GM21360 (cell line): Measurements from ENCODE around the gene AURKAIP1.

Source experiments
- ATAC-seq: cut with Tn5 transposase; IDR thresholded peaks from one replicate; pipeline ENCODE4 v1.9.1; 2021; ENCODE audit warnings: mild to moderate bottlenecking, moderate library complexity; ENCODE audit not compliant: unreplicated experiment

AURKAIP1 gene

DNA sequence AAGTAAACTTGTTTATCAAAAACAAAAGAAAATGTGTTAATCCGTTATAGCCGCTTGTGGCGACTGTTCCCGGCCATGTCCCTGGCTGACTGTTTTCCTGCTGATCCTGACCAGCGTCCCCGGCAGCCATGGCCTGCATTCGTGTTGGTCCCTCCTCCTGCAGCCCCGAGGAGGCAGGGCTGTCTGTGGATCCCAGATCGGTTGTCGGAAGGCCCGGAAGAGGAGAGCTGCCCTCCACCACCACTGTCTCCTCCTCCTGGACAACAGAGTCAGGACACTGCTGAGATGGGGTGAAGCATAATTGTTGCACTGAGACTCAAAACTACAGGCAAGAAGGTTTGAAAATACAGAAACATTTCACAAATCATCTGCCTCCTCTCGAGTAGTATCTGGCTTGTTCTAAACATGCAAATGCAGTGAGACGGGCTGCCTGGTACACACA is 13.0 kb downstream of the AURKAIP1 start:
- no peak for ATAC-seq

DNA sequence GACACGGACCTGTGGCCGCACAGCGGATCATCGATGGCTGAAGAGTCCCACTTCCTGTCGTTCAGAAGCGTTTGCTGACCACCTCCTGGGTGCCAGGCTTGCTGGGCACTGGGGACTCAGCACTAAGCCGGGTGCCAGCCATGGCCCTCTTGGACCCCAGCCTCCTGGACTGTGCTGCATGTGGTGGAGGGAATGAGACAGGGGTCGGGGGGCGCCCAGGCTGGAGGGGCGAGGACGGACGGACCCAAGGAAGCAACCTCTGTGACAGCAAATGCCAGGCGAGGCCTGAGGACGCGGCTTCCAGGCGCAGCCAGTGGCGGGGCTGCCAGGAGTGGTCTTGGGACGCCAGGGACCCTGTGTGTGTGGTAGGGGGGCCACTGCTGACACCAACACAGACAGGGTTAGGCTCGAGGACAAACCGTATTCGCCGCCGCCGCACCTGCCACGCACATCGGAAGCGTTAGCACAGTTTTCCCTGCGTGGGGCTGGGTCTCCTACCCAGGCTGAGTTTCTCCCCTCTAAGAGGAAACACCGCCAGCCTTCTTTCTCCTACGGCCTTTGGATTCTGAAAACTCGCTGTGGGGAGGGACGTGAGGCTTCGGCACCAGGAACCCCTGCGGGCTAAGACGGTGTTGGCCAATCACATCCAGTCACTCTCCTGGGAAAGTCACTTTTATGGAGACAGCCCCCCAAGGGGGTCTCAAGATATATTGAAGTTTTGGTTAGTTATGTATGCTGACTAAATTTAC is 13.6 kb downstream of the AURKAIP1 start:
- no peak for ATAC-seq

DNA sequence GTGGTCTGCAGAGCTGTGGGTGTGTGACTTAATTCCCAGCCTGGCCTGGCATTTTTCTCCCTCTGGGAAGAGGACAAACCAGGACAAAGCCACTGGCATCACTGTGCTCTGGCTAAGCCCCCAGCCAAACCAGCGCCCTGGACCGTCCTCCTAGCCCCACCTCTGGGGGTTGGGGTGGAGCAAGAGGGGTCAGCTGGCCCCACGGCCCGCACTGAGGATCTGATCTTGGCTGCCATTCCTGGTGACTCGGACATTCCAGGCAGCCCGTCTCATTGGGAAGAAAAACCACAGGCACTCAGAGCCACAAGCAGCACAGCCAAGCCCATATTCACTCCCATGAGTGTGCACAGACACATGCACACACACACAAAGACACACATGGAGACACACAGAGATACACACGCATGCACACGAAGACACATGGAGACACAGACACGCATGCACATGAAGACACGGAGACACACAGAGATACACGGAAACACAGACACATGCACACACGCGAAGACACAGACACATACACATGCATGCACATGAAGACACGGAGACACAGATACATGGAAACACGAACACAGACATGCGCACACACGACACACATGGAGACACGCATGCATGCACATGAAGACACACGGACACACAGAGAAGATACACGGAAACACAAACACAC is 14.4 kb downstream of the AURKAIP1 start:
- ATAC-seq = no peak

DNA sequence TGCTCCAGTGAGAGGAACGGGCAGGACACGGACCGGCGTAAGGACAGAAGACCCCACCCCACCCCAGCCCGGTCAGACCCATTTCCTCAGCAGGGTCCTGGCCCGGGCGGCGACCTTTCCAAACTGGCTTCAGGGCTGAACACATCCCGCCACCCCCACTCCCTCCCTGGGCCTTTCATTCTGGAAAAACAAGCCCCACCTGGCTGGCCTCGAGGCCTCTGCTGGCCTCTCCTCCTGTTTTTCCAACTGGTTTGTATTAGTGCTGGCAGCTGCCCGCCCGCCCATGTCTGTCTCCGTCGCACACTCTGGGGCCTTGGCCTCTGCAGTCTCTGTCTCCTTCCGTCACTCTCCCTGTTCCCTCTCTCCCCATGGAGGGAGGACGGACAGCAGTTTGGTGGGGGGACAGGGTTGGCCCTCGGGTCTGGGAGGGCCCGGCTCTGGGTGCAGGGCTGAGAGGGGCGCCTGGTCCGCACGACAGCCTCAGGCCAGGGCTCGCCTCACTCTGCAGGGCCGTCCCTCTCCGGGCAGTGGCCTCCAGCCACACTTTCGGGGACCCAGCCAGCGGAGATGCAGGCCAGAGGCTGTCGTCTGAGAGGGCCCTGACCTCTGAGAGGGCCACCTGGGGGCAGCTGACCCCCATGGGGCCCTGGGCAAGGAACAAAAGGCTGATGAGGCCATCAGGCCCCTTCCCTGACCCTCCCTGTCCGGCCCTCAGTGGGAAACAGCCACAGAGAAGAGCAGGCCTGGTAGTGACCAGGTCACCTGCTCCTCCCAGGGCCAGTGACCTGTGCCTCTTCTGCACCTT is 15.1 kb downstream of the AURKAIP1 start:
- ATAC-seq = no peak

- no peak for ATAC-seq
These were observed 15.7 kb downstream of the AURKAIP1 start for GRCh38 chr1:1359308-1359663.

DNA sequence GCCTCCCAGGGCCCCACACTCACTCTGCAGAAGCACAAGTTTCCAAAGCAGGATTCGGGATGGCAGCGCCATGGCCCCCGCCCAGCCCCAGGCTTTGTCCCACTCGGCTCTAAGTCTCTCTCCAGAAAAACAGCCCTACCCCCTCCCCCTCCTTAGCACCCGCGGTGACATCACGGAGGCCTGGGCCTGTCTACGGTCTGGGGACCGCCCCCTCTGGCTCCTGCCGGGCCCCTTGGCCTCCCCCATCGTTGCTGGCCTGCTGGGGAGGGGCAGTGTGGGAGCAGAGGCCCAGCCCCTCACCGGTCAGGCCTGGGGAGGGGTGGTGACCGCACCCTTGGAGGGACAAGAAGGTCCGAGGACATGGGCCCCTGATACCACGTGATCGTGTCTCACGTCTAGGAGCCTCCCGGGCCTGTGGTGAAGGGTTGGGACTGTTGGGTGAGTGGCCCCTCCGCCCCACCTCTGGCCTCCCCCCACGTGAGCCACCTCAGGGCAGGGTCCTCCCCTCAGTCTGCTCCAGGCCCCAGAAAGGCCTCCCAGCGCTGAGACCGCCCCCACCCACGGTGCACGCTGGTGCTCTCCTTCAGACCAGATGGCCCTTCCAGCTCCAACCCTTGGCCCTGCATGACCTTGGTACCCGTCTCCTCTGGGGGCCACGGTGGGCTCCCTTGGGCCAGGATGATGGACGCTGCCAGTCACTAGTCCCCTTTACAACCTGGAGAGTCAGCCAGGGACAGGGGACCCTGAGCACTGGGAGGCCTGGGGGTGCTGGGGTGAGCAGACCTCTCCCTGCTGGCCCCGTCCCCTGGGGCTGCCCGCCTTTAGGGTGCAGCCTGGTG is 16.4 kb downstream of the AURKAIP1 start, which contains the start of gene MXRA8:
TSS of gene MXRA8 (minus strand) at position 123 of the 839 bp plus-strand sequence. CDS start at position 72, 51 bp downstream.
- ATAC-seq = no peak

DNA sequence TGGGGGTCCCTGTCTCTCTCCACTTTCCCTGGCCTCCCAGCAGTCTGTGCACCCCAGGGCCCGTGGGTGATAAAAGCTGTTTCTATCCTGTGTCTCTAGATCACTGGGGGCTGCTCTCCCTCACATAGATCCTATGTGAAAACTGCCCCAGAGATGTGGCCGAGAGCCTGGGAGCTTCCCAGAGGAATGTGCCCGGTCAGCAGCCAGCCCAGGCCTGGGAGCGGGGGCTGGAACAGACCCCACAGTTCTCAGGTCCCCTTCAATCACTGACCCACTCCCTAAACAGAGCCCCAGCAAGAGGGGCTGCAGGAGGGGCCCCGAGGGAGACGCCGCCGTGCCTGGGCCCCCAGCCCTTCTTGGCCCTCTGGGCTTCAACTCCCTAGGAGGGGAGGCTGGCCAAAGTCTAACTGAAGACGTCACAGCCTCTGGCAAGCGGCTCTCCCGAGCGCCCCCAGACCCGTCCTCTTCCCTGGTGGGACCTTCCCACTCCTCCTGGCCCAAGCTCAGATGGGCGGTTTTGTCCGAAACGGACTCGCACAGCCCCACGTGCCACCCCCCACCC is 17.1 kb downstream of the AURKAIP1 start:
- ATAC-seq = no peak

- ATAC-seq = no peak
These were observed 18.1 kb downstream of the AURKAIP1 start for GRCh38 chr1:1356796-1357401.

- no peak for ATAC-seq
These were observed 18.7 kb downstream of the AURKAIP1 start for GRCh38 chr1:1356166-1356795.

DNA sequence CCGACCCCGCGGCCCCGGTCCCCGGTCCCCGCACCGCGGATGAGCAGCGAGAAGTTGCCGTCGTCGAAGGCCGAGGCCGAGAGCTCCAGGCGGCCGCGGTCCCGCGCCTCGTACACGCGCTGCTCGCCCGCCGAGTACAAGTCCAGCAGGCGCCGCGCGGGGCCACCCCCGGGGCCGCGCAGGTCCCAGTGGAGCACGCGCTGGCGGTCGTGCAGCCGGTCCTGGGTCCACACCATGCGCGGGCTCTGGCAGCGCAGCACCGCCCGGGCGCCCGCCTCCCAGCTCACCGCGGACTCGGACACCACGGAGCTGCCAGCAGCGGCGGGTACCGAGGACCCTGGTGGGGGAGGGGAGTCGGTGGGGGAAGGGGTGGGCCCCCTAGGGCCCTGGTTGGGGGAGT is 19.6 kb downstream of the AURKAIP1 start:
- no peak for ATAC-seq

GRCh38 chr1:1354271-1355247 is 20.4 kb downstream of the AURKAIP1 start:
- ATAC-seq = no peak

DNA sequence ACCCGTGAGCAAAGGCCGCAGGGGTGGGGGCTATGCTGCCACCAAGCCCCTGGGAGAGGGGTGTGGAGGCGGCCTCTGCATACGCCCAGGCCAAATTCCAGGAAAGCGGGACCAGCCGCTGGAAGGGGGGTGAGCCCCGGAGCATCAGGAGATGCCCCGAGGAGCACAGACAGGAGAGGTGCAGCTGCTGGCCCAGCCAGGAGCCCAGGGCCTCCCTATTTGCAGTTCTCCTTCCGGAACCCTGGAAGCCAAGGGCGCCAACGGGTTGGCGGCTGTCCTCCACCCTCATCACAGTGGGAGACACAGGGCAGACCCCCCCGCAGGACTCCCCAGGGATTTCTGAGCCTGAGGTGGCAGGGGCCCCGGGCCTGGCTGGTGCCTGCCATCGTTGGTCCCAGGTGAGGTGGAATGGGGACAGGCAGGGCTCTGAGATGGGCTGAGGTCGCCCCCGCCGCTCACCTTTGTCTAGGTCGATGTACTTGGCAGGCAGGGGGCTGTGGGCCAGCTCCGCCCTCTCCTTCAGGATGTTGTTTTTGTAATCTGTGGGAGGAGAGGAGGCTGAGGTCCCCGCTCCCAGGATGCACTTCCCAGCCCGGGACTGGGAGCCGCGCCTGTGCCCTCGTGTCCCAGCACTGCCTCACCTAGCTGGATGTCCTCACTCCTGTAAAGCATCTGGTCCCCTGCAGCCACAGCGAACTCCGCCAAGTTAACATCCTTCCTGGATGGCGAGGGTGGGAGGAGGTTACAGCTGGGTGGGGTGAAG is 21.4 kb downstream of the AURKAIP1 start:
- no peak for ATAC-seq

- no peak for ATAC-seq
These were observed 22.1 kb downstream of the AURKAIP1 start for GRCh38 chr1:1352786-1353388.

DNA sequence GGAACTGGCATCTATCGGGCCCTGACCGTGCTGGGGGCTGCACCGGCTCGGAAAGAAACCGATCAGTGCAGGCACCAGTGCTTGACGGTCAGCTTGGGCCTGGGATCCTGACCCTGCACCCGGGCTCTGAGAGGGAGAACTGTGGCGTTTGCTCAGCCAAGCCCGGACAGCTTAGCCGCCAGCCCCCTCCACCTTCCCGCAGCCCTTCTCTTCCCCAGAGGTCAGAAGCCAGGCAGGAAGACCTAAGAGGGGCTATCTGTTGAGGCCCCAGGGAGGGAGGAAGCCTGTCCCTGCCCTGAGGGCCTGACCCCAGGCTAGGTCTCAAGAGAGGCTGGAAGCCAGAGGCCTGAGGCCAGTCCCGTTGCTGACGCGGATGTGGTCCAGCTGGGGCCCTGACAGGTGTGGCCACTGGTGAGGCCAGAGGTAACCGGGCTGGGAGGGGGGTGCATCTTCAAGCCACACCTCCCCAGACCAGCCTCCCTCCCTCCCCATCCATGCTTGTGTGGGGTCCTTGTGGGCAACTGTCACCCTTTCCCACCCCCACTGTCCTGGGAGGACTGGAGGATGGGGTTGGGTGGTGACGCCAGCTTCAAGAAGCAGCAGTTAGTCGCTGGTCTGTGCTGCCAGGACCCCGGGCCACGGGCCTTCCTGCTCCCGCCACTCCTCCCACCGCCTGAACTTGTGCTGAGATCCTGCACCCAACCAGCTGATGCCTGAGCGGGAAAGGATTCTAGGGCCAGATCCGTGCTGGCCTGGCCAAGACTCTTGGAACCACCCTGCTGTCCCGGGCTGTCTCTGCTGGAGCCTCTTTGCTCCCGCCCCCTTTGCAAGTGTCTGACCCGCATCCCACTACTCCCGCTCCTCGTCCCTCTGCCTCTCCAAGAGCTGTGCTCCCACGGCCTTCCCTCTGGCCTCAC is 23.2 kb downstream of the AURKAIP1 start:
- no peak for ATAC-seq

GRCh38 chr1:1349256-1350012 is 25.6 kb downstream of the AURKAIP1 start, which contains the start of gene DVL1:
TSS of gene DVL1 (minus strand) at chr1:1349418. CDS start at chr1:1349065, 353 bp downstream.
- peak; percentile 51 for ATAC-seq
